Measurements from ENCODE around the gene MTFR2. TPM values are rescaled to one million over a fixed set of nuclear protein-coding genes. Genes with fewer than 3 reads are reported as not detected.

MTFR2 gene
- total RNA-seq (2022) (15.1 and 18.5 TPM in 2 replicates), Bru-seq, nascent RNA (percentile 76 among the genes with signal in this experiment), BruChase-seq, experiment 1, labeled RNA remaining after a 2-hour chase (percentile 78 among the genes with signal in this experiment), BruChase-seq, experiment 2, labeled RNA remaining after a 6-hour chase (percentile 63 among the genes with signal in this experiment)
- long read RNA-seq, transcript MTFR2-203 (8 exons, 1,793 nt), result major isoform, 19 of 33 reads
- long read RNA-seq, transcript MTFR2-205 (8 exons, 1,524 nt), result minor isoform, 10 of 33 reads
- long read RNA-seq, partial matches to known transcripts, result 1 of 33 reads
- long read RNA-seq, other reads (novel, unspliced or antisense), result 2 of 33 reads

DNA sequence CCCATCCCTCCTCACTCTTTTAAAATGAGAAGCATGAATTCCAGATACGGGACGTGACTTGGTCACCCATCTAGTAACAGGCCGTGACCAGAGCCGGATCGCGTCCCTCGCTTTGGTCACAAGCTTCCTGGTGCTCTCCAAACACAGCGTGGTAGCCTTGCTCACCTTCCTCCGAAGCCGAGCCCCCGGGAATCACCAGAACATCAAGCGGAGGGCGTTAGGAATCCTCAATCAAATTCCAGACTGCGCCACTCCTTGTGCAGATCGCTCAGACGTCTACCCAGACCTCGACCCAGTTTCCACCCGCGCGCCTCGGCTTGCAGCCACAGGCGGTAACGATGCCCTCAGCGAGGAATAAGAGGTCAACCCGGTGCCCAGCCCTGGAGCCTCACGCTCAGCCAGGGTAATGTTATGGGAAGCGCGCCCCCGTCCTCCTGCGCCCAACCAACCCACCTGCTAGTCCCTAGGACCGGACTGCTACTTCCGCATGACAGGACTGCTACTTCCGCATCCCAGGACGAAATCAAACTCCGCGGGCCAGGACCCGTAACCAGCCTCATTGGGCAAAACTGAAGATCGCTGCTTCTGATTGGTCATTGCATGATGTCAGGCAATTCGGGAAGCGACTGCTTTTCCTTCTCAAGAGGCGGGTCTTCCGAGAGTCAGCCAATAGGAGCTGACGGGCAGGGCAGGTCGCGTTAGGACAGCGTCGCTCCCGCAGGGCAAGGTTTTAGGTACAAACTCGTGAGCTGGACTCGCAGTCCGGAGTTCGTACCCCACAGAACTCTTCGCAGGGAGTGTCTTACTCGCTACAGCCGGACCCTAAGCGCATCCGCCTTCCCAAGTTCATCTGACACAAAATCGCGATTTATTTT is at the start of gene MTFR2:
Gene MTFR2 (minus strand): TSS at position 501 of the 875 bp plus-strand sequence. CDS start 1,212 bp downstream, outside the sequence.
- H3K27me3 Mint-ChIP-seq (ENCODE audit: insufficient read depth, unreplicated experiment), result no peaks in the 10 kb centered on the region
- peak within 1 kb of the TSS; percentile 97 for H3K4me3 Mint-ChIP-seq (ENCODE audit: unreplicated experiment)
- POLR2A ChIA-PET, result interaction anchor here (0.5 to 4.7 kb wide), 9 partner anchors 9 to 752 kb away, joined by 3 to 64 read pairs (median 5); partner anchors contain the start of genes AHI1, BCLAF1 and MAP7
- Histone ChIP-seq H3K9me3 (no peaks in the 10 kb centered on the region), H3K4me3 (ENCODE audit: low read depth, low read length) (peak within 1 kb of the TSS; percentile 71), H3K36me3 (ENCODE audit: control insufficient read depth, insufficient read depth, low read length) (no peaks in the 10 kb centered on the region), H3K4me1 (peaks cover 9% of the 10 kb centered on the region; the same call in 1 of the 2 replicates), H3K27me3 (replicated peaks; ENCODE audit: control insufficient read depth, insufficient read depth, low read length) (no peaks in the 10 kb centered on the region)
- DNase-seq, result peak; percentile 97 to 99
- peaks cover 50% of the 10 kb centered on the region for H3K36me3 Mint-ChIP-seq (ENCODE audit: insufficient read depth, unreplicated experiment)
- H3K9me3 Mint-ChIP-seq (ENCODE audit: unreplicated experiment), result no peaks in the 10 kb centered on the region
- BruUV-seq (replicated peaks), result TSS peak; percentile 46
- TF ChIP-seq, protein P1, sequence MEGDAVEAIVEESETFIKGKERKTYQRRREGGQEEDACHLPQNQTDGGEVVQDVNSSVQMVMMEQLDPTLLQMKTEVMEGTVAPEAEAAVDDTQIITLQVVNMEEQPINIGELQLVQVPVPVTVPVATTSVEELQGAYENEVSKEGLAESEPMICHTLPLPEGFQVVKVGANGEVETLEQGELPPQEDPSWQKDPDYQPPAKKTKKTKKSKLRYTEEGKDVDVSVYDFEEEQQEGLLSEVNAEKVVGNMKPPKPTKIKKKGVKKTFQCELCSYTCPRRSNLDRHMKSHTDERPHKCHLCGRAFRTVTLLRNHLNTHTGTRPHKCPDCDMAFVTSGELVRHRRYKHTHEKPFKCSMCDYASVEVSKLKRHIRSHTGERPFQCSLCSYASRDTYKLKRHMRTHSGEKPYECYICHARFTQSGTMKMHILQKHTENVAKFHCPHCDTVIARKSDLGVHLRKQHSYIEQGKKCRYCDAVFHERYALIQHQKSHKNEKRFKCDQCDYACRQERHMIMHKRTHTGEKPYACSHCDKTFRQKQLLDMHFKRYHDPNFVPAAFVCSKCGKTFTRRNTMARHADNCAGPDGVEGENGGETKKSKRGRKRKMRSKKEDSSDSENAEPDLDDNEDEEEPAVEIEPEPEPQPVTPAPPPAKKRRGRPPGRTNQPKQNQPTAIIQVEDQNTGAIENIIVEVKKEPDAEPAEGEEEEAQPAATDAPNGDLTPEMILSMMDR (IDR thresholded peaks at IDR 0.05; ENCODE audit: insufficient read depth in 1 of 2, low read depth in 1 of 2, low read length in 1 of 2, severe bottlenecking in 1 of 2, unreplicated experiment in 1 of 2), result no peak
- CTCF ChIA-PET, result interaction anchor here (0.6 to 1.1 kb wide), 4 partner anchors 38 to 301 kb away, joined by 3 to 5 read pairs (median 4); partner anchors contain the start of gene BCLAF1
- peaks cover 23% of the 10 kb centered on the region for H3K4me1 Mint-ChIP-seq (ENCODE audit: low read depth, unreplicated experiment)
- peak within 1 kb of the TSS; percentile 98 for H3K27ac Mint-ChIP-seq (ENCODE audit: unreplicated experiment)
- intact Hi-C loops (cut with micrococcal nuclease; ENCODE audit: unreplicated experiment), result loop anchor here (1.0 to 2.0 kb wide), 3 partner anchors 39 to 301 kb away; partner anchors contain the start of genes BCLAF1 and MAP7

DNA sequence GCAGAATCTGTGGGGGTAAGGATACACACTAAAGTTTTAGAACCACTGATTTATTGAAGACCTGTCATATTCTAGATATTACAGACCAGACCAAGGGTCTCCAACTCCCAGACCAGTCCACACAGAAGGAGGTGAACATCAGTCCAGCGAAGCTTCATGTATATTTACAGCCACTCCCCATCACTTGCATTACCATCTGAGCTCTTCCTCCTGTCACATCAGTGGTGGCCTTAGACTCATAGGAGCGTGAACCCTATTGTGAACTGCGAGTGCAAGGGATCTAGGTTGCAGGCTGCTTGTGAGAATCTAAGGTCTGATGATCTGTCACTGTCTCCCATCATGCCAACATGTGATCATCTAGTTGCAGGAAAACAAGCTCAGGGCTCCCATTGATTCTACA is 44.5 kb upstream of the MTFR2 start:
- POLR2A ChIA-PET, result no interaction called here
- no peaks in the 10 kb centered on the region for H3K9me3 Mint-ChIP-seq (ENCODE audit: unreplicated experiment)
- Histone ChIP-seq H3K4me1 (no peaks in the 10 kb centered on the region), H3K9me3 (no peaks in the 10 kb centered on the region), H3K4me3 (ENCODE audit: low read depth, low read length) (no peak overlapping the region), H3K27me3 (replicated peaks; ENCODE audit: control insufficient read depth, insufficient read depth, low read length) (no peaks in the 10 kb centered on the region), H3K36me3 (ENCODE audit: control insufficient read depth, insufficient read depth, low read length) (no peaks in the 10 kb centered on the region)
- no peaks in the 10 kb centered on the region for H3K27me3 Mint-ChIP-seq (ENCODE audit: insufficient read depth, unreplicated experiment)
- H3K4me1 Mint-ChIP-seq (ENCODE audit: low read depth, unreplicated experiment), result no peaks in the 10 kb centered on the region
- TF ChIP-seq, protein P1 (IDR thresholded peaks at IDR 0.05; ENCODE audit: insufficient read depth in 1 of 2, low read depth in 1 of 2, low read length in 1 of 2, severe bottlenecking in 1 of 2, unreplicated experiment in 1 of 2), result no peak
- intact Hi-C loops (cut with micrococcal nuclease; ENCODE audit: unreplicated experiment), result no loop called here
- CTCF ChIA-PET, result no interaction called here
- DNase-seq, result no peak
- H3K4me3 Mint-ChIP-seq (ENCODE audit: unreplicated experiment), result no peak overlapping the region
- peaks cover 7% of the 10 kb centered on the region for H3K36me3 Mint-ChIP-seq (ENCODE audit: insufficient read depth, unreplicated experiment)
- no peak overlapping the region for H3K27ac Mint-ChIP-seq (ENCODE audit: unreplicated experiment)
- BruUV-seq (replicated peaks), result no TSS peak
